SK-N-MC (cell line): ENCODE data around the gene SLCO4A1.

Source experiments
- EZH2 ChIP-seq: fragments of 200-600 bp; sonication (generic); IDR thresholded peaks from one replicate; pipeline ENCODE4 v1.6.1; 2017; ENCODE audit warnings: antibody characterized with exemption
- POLR2AphosphoS5 ChIP-seq: IDR thresholded peaks from 2 replicates; pipeline ENCODE4 v1.6.1; 2012; ENCODE audit warnings: mild to moderate bottlenecking, low read depth, low read length, borderline replicate concordance

DNA sequence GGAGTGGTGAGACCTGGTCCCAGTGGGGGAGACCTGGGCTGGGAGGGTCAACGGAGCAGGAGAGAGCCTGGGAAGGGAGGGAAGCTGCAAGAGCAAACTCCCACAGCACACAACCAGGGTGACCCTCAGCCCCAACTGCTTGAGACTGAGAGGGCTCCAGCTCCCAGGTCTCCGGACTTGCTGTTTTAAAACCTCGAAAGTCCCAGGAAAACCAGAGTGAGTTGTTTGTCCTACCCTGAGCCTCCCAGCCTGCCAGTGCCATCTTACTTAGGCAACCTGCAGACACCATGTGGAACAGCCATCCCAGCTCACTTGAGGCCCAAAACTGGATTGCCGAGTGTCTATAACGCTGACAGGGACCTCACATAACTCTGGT is 61.5 kb downstream of the SLCO4A1 start:
- TF ChIP-seq POLR2AphosphoS5 (no peak), EZH2 (no peak)
